GM13977 (cell line): Measurements from ENCODE around the gene FIP1L1.

Experiments
- DNase-seq: peaks from one replicate; pipeline ENCODE4 v3.0.0; 2012; ENCODE audit warnings: low spot score
- in situ Hi-C: fragments of 300-500 bp; cut with MboI; formaldehyde crosslinking; loops from one replicate; pipeline ENCODE4 v1.12.0; 2022; ENCODE audit warnings: low sequenced_read_pairs, low pct_unique_long_range_greater_than_20kb, mixed read lengths, inconsistent platforms; ENCODE audit not compliant: unreplicated experiment
- TF ChIP-seq, protein P1 (sequence below): IDR thresholded peaks from 2 replicates; pipeline ENCODE4 v1.5.1; 2012; ENCODE audit warnings: mild to moderate bottlenecking, control low read depth; ENCODE audit not compliant: insufficient read depth; ENCODE audit errors: extremely low read depth, missing control alignments

FIP1L1 gene

DNA sequence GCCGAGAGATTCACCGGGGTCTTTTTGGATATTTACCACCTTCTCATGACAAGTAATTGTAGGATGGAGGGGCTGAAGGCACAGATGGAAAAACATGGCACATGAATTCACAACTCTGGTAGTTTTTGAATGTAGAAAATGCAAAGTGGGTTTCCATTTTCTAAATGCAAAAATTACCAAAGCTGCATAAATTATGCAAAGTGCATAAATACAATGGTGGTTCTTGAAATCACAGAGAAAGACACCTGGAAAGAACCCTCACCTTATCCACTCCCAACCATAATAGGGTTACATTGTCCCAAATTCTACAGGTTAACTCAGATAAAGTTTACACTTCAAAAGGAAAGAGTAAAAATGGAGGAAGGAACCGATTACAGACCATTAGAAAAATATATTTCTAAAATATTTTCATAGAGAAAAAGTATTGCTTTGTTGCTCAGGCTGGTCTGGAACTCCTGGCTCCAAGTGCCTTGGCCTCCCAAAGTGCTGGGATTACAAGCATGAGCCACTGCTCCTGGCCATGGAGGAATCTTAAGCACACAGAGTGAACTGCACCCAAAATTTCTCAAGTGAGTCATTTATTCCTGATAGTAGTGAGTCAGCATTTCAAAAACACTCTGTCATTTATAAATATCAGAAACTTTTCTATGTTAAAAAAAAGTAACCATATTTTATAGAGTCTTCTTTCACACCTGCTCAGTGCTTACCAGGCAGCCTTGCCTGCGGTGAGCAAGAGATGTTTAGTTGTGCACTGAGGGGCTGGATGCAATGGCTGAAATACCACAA, 101.4 kb downstream of the FIP1L1 start:
- in situ Hi-C loops = no loop called here
- TF ChIP-seq, protein P1, sequence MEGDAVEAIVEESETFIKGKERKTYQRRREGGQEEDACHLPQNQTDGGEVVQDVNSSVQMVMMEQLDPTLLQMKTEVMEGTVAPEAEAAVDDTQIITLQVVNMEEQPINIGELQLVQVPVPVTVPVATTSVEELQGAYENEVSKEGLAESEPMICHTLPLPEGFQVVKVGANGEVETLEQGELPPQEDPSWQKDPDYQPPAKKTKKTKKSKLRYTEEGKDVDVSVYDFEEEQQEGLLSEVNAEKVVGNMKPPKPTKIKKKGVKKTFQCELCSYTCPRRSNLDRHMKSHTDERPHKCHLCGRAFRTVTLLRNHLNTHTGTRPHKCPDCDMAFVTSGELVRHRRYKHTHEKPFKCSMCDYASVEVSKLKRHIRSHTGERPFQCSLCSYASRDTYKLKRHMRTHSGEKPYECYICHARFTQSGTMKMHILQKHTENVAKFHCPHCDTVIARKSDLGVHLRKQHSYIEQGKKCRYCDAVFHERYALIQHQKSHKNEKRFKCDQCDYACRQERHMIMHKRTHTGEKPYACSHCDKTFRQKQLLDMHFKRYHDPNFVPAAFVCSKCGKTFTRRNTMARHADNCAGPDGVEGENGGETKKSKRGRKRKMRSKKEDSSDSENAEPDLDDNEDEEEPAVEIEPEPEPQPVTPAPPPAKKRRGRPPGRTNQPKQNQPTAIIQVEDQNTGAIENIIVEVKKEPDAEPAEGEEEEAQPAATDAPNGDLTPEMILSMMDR = no peak
- no peak for DNase-seq

DNA sequence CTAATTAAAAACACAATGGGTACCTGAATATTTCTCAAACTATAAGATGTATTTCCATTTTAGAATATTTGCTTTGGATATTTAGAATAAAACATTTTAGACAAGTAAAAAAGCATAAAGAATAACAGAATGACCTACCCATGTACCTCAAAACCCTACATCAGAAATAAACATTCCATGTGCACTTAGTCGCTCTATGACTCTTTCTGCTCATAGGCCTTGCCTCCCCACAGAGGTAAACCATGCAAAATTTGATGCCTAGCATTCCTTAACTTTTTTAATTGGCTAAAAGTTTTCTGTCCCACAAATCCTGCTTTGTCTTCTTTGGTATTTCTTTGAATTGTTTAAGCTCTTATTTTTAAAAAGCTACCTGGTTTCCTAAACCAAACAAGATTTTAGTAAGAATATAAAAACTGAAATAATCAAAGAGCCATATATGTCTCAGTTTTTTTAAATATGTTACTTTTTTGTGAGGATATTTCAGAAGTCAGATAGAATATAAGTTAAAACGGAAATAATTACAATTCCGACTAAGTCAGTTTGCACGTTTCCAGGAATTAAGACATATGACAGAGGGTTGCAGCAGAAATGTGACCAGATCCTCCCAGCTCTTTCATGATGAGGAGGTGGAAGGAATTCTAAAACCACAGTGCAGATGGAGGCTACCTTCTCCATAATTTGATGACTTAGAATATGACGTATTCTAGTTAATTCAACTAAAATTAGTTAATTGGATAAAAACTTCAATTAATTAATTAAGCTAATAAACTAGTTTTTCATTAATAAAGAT, 102.5 kb downstream of the FIP1L1 start:
- in situ Hi-C loops = no loop called here
- TF ChIP-seq, protein P1 = no peak
- DNase-seq = no peak

- in situ Hi-C loops = no loop called here
- DNase-seq = no peak
- TF ChIP-seq, protein P1 = no peak
These were observed 103.5 kb downstream of the FIP1L1 start for GRCh38 chr4:53480909-53481308.

GRCh38 chr4:53481586-53481985, 104.1 kb downstream of the FIP1L1 start:
- no peak for DNase-seq
- in situ Hi-C loops = no loop called here
- TF ChIP-seq, protein P1 = no peak

GRCh38 chr4:53483250-53483649, 105.8 kb downstream of the FIP1L1 start:
- TF ChIP-seq, protein P1 = no peak
- in situ Hi-C loops = no loop called here
- no peak for DNase-seq

DNA sequence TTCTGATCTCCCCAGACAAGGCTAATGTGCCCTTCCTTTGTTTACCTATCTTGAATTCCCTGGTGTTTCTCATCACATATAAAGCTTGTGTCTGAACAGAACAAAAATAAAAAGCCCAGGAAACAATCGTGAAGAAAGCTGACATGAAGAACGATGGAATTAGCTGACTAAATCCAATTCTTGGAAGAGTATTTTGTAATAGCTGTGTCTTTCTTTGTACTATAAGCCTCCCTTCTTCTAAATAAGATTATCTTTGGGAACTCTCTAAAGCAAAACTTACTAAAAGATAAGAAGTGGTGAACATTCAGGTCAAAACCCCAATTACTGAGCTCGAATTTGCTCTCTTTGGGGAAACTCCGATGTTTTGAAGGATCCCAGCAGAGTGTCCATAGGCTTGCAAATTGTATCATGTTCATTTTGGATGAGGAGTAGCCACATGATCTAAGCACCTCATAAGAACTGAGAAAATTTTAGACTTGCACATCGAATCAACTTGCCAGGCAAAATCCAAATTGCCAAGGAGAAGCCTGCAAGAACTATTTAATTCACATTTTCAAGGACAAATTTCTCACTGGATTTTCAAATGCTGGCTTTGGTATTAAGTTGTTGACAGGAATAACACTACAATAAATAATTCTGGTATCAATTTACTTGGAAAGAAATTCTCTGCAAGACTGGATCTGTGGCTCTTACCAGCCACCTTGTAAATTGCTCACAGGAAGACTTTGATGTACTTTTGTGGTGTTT, 107.6 kb downstream of the FIP1L1 start:
- in situ Hi-C loops = no loop called here
- no peak for DNase-seq
- TF ChIP-seq, protein P1 = no peak
